ENCODE measurements around the gene RSU1.

Gene RSU1

GRCh38 chr10:16606421-16606820 lies 210.8 kb downstream of the RSU1 start:
- Histone ChIP-seq H3K4me1 (ENCODE audit: control insufficient read depth in 1 of 2, insufficient read depth in 2 of 2, low read length in 2 of 2) (no peaks in the 10 kb centered on the region), H3K36me3 (ENCODE audit: control insufficient read depth in 1 of 2, insufficient read depth in 2 of 2, low read length in 2 of 2) (no peaks in the 10 kb centered on the region), H3K4me3 (ENCODE audit: low read depth in 1 of 2, low read length in 2 of 2) (no peak overlapping the region), H3K9me3 (ENCODE audit: control insufficient read depth in 1 of 2, low read length in 2 of 2) (no peaks in the 10 kb centered on the region), H3K27ac (ENCODE audit: low read depth, low read length) (no peak overlapping the region), H3K27me3 (ENCODE audit: control insufficient read depth in 1 of 2, insufficient read depth in 2 of 2, low read length in 2 of 2) (no peaks in the 10 kb centered on the region), H3K9ac (ENCODE audit: low read depth in 1 of 2, low read length in 2 of 2) (no peak overlapping the region)

DNA sequence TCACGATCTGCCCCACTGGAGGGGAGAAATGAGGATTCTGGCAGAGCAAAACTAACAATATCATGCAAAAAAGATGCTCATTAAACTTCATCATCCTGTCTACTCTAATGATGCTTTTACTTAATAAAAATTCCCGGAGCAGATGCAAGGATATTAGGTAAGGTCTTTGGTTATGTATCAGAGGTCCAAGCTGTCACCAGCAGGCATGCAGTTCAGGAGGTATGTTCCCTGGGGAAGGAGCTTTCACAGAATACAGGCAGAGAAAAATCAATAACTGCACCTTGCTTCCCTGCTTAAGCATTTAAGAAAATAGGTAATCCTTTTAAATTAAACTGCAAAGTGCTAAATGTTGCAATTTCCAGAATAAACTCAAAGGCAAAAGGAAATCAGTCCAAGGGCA lies 213.9 kb downstream of the RSU1 start:
- H3K36me3 ChIP-seq (ENCODE audit: control insufficient read depth in 1 of 2, insufficient read depth in 2 of 2, low read length in 2 of 2) = no peaks in the 10 kb centered on the region
- no peaks in the 10 kb centered on the region for H3K27me3 ChIP-seq (ENCODE audit: control insufficient read depth in 1 of 2, insufficient read depth in 2 of 2, low read length in 2 of 2)
- no peaks in the 10 kb centered on the region for H3K9me3 ChIP-seq (ENCODE audit: control insufficient read depth in 1 of 2, low read length in 2 of 2)
- H3K9ac ChIP-seq (ENCODE audit: low read depth in 1 of 2, low read length in 2 of 2) = no peak overlapping the region
- no peaks in the 10 kb centered on the region for H3K4me1 ChIP-seq (ENCODE audit: control insufficient read depth in 1 of 2, insufficient read depth in 2 of 2, low read length in 2 of 2)
- no peak overlapping the region for H3K27ac ChIP-seq (ENCODE audit: low read depth, low read length)
- no peak overlapping the region for H3K4me3 ChIP-seq (ENCODE audit: low read depth in 1 of 2, low read length in 2 of 2)

DNA sequence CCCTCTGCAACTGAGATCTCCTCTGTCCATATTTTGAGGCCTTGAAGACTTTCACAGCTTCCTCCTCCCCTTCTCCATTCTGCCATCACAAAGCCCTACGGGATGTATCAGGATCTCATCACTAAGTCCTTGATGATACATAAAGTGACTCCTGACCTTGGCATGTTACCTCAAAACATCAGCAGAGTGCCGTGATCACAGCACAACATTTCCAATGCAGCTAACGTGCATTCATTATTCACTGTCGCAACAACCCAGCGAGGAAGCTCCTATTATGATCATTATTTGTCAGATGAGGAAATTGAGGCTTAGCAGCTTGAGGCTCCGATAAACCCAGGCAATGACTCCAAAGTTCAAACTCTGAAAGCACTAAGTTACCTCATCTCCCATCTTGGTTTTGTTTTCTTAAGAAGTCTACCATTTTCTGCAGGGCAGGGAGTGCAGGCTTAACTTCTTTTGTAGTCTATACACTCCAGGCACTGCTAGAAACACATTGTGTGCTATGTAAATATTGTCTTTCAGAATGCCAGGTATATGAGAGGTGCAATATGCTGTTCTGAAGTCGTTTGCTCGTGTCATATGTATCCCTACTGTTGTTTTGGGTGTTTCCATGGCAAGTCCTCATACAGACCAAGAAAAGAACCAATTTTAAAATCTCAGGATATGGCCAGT lies 215.0 kb downstream of the RSU1 start:
- Histone ChIP-seq H3K27ac (ENCODE audit: low read depth, low read length) (no peak overlapping the region), H3K9me3 (ENCODE audit: control insufficient read depth in 1 of 2, low read length in 2 of 2) (no peaks in the 10 kb centered on the region), H3K9ac (ENCODE audit: low read depth in 1 of 2, low read length in 2 of 2) (no peak overlapping the region), H3K4me1 (ENCODE audit: control insufficient read depth in 1 of 2, insufficient read depth in 2 of 2, low read length in 2 of 2) (no peaks in the 10 kb centered on the region), H3K4me3 (ENCODE audit: low read depth in 1 of 2, low read length in 2 of 2) (no peak overlapping the region), H3K27me3 (ENCODE audit: control insufficient read depth in 1 of 2, insufficient read depth in 2 of 2, low read length in 2 of 2) (no peaks in the 10 kb centered on the region), H3K36me3 (ENCODE audit: control insufficient read depth in 1 of 2, insufficient read depth in 2 of 2, low read length in 2 of 2) (peaks cover 0 to 7% of the 10 kb centered on the region in 2 donors)

- Histone ChIP-seq H3K4me3 (ENCODE audit: low read depth in 1 of 2, low read length in 2 of 2) (no peak overlapping the region), H3K36me3 (ENCODE audit: control insufficient read depth in 1 of 2, insufficient read depth in 2 of 2, low read length in 2 of 2) (peaks cover 0 to 7% of the 10 kb centered on the region in 2 donors), H3K27me3 (ENCODE audit: control insufficient read depth in 1 of 2, insufficient read depth in 2 of 2, low read length in 2 of 2) (no peaks in the 10 kb centered on the region), H3K4me1 (ENCODE audit: control insufficient read depth in 1 of 2, insufficient read depth in 2 of 2, low read length in 2 of 2) (no peaks in the 10 kb centered on the region), H3K27ac (ENCODE audit: low read depth, low read length) (no peak overlapping the region), H3K9me3 (ENCODE audit: control insufficient read depth in 1 of 2, low read length in 2 of 2) (no peaks in the 10 kb centered on the region), H3K9ac (ENCODE audit: low read depth in 1 of 2, low read length in 2 of 2) (no peak overlapping the region)
These were observed 217.6 kb downstream of the RSU1 start for GRCh38 chr10:16599662-16600061.

DNA sequence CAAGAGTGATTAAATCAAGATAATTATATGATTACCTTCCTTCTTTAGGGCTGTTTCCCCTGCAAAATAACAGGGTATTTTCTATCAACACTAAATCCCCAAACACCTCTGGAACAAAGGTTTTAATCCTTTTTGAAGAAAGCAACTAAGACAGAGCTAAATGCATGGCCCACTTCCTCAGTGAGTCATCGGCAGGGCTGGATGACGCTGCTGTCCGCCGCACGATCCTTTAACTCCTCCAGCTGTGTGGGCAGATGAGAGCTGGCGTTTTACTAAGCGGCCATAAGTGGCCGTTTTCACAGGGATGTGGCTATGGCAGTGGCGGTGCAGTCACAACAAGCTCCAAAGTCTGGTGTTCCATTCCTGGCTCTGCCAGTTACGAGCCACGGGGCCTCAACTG lies 219.6 kb downstream of the RSU1 start:
- Histone ChIP-seq H3K9ac (ENCODE audit: low read depth in 1 of 2, low read length in 2 of 2) (no peak overlapping the region), H3K9me3 (ENCODE audit: control insufficient read depth in 1 of 2, low read length in 2 of 2) (no peaks in the 10 kb centered on the region), H3K27me3 (ENCODE audit: control insufficient read depth in 1 of 2, insufficient read depth in 2 of 2, low read length in 2 of 2) (no peaks in the 10 kb centered on the region), H3K4me3 (ENCODE audit: low read depth in 1 of 2, low read length in 2 of 2) (no peak overlapping the region), H3K4me1 (ENCODE audit: control insufficient read depth in 1 of 2, insufficient read depth in 2 of 2, low read length in 2 of 2) (no peaks in the 10 kb centered on the region), H3K27ac (ENCODE audit: low read depth, low read length) (no peak overlapping the region), H3K36me3 (ENCODE audit: control insufficient read depth in 1 of 2, insufficient read depth in 2 of 2, low read length in 2 of 2) (peaks cover 0 to 7% of the 10 kb centered on the region in 2 donors)

- H3K27ac ChIP-seq (ENCODE audit: low read depth, low read length) = no peak overlapping the region
- no peak overlapping the region for H3K9ac ChIP-seq (ENCODE audit: low read depth in 1 of 2, low read length in 2 of 2)
- no peak overlapping the region for H3K4me3 ChIP-seq (ENCODE audit: low read depth in 1 of 2, low read length in 2 of 2)
These were observed 224.8 kb downstream of the RSU1 start for GRCh38 chr10:16592378-16592777.

DNA sequence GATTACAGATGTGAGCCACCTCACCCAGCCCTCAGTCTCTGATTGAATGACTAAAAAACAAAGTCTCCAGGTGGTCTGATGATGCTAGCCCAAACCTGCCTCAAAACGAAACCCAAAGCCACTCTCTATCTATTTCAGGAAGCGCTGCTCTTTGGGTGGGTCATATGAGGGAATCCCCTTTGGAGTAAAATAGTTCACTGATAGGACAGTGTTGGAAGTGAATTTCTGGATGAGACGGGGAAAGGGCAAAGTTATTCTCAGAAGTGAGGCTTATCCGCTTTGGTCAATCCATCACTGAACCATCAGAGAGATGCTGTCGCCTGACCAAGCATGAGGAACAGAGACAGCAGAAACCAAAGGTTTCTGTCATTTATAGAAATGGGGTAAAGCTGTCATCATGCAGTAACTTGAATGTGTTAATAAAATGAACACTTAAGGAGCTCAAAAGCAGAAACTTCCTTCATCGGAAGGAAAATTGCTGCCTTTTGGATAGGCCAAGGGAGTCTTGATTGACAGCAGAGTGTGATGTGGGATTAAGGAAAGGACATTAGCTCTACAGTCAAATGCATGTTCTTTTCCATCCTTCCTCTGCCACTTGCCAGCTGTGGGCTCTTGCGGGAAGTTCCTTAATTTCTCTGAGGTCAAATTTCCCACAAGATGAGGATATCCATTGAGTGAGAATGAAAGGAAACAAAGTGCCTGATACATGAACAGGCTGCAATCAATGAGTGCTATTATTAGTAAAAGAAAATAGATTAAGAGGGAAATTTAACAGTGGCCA lies 230.7 kb downstream of the RSU1 start:
- H3K9ac ChIP-seq (ENCODE audit: low read depth in 1 of 2, low read length in 2 of 2) = no peak overlapping the region
- H3K4me1 ChIP-seq (ENCODE audit: control insufficient read depth in 1 of 2, insufficient read depth in 2 of 2, low read length in 2 of 2) = no peaks in the 10 kb centered on the region
- H3K27ac ChIP-seq (ENCODE audit: low read depth, low read length) = no peak overlapping the region

More at GRCh38 chr10:16592378-16592777, 224.8 kb downstream of the RSU1 start:
- Histone ChIP-seq H3K9me3 (ENCODE audit: control insufficient read depth in 1 of 2, low read length in 2 of 2) (no peaks in the 10 kb centered on the region), H3K4me1 (ENCODE audit: control insufficient read depth in 1 of 2, insufficient read depth in 2 of 2, low read length in 2 of 2) (no peaks in the 10 kb centered on the region), H3K27me3 (ENCODE audit: control insufficient read depth in 1 of 2, insufficient read depth in 2 of 2, low read length in 2 of 2) (no peaks in the 10 kb centered on the region), H3K36me3 (ENCODE audit: control insufficient read depth in 1 of 2, insufficient read depth in 2 of 2, low read length in 2 of 2) (peaks cover 4 to 6% of the 10 kb centered on the region in 2 donors)

GRCh38 chr10:16585103-16585502 lies 232.1 kb downstream of the RSU1 start:
- no peaks in the 10 kb centered on the region for H3K36me3 ChIP-seq (ENCODE audit: control insufficient read depth in 1 of 2, insufficient read depth in 2 of 2, low read length in 2 of 2)
- H3K27me3 ChIP-seq (ENCODE audit: control insufficient read depth in 1 of 2, insufficient read depth in 2 of 2, low read length in 2 of 2) = no peaks in the 10 kb centered on the region
- H3K9ac ChIP-seq (ENCODE audit: low read depth in 1 of 2, low read length in 2 of 2) = no peak overlapping the region
- no peak overlapping the region for H3K4me3 ChIP-seq (ENCODE audit: low read depth in 1 of 2, low read length in 2 of 2)
- no peaks in the 10 kb centered on the region for H3K4me1 ChIP-seq (ENCODE audit: control insufficient read depth in 1 of 2, insufficient read depth in 2 of 2, low read length in 2 of 2)
- no peak overlapping the region for H3K27ac ChIP-seq (ENCODE audit: low read depth, low read length)
- H3K9me3 ChIP-seq (ENCODE audit: control insufficient read depth in 1 of 2, low read length in 2 of 2) = no peaks in the 10 kb centered on the region

More for the DNA sequence above, 230.7 kb downstream of the RSU1 start:
- Histone ChIP-seq H3K36me3 (ENCODE audit: control insufficient read depth in 1 of 2, insufficient read depth in 2 of 2, low read length in 2 of 2) (no peaks in the 10 kb centered on the region), H3K9me3 (ENCODE audit: control insufficient read depth in 1 of 2, low read length in 2 of 2) (no peaks in the 10 kb centered on the region), H3K4me3 (ENCODE audit: low read depth in 1 of 2, low read length in 2 of 2) (no peak overlapping the region), H3K27me3 (ENCODE audit: control insufficient read depth in 1 of 2, insufficient read depth in 2 of 2, low read length in 2 of 2) (no peaks in the 10 kb centered on the region)

- Histone ChIP-seq H3K27ac (ENCODE audit: low read depth, low read length) (no peak overlapping the region), H3K4me3 (ENCODE audit: low read depth in 1 of 2, low read length in 2 of 2) (no peak overlapping the region), H3K36me3 (ENCODE audit: control insufficient read depth in 1 of 2, insufficient read depth in 2 of 2, low read length in 2 of 2) (no peaks in the 10 kb centered on the region), H3K9ac (ENCODE audit: low read depth in 1 of 2, low read length in 2 of 2) (no peak overlapping the region), H3K27me3 (ENCODE audit: control insufficient read depth in 1 of 2, insufficient read depth in 2 of 2, low read length in 2 of 2) (no peaks in the 10 kb centered on the region), H3K4me1 (ENCODE audit: control insufficient read depth in 1 of 2, insufficient read depth in 2 of 2, low read length in 2 of 2) (no peaks in the 10 kb centered on the region), H3K9me3 (ENCODE audit: control insufficient read depth in 1 of 2, low read length in 2 of 2) (no peaks in the 10 kb centered on the region)
These were observed 233.8 kb downstream of the RSU1 start for GRCh38 chr10:16583382-16583781.

- H3K27ac ChIP-seq (ENCODE audit: low read depth, low read length) = no peak overlapping the region
- no peak overlapping the region for H3K9ac ChIP-seq (ENCODE audit: low read depth in 1 of 2, low read length in 2 of 2)
- H3K4me1 ChIP-seq (ENCODE audit: control insufficient read depth in 1 of 2, insufficient read depth in 2 of 2, low read length in 2 of 2) = no peaks in the 10 kb centered on the region
- H3K4me3 ChIP-seq (ENCODE audit: low read depth in 1 of 2, low read length in 2 of 2) = no peak overlapping the region
- no peaks in the 10 kb centered on the region for H3K36me3 ChIP-seq (ENCODE audit: control insufficient read depth in 1 of 2, insufficient read depth in 2 of 2, low read length in 2 of 2)
- no peaks in the 10 kb centered on the region for H3K9me3 ChIP-seq (ENCODE audit: control insufficient read depth in 1 of 2, low read length in 2 of 2)
- H3K27me3 ChIP-seq (ENCODE audit: control insufficient read depth in 1 of 2, insufficient read depth in 2 of 2, low read length in 2 of 2) = no peaks in the 10 kb centered on the region
These were observed 236.0 kb downstream of the RSU1 start for GRCh38 chr10:16581202-16581601.

Data from duodenal mucosa (tissue), 2 donors.